ENCODE results near the gene GTPBP6.
A peak's percentile ranks its signal among the peaks of the same experiment; 100 is the strongest.
"Not testable (repeated sequence)": the region's sequence is repeated elsewhere in the genome, so short reads cannot be mapped to it uniquely, and the experiment has no call there.

The GTPBP6 gene

GRCh38 chrX:281166-281999, 37.2 kb downstream of the GTPBP6 start, which contains the start of gene PLCXD1:
TSS of gene PLCXD1 (plus strand) at chrX:281381. CDS start at chrX:284188, 2,807 bp downstream.
- Histone ChIP-seq H3K4ac (ENCODE audit: low read depth in 1 of 2, low read length in 2 of 2) (peak within 1 kb of the TSS in 1 of 2 experiments; percentile 83), H3K9me3 (ENCODE audit: control insufficient read depth, low read length) (no peaks in the 10 kb centered on the region), H3K4me1 (ENCODE audit: control insufficient read depth, insufficient read depth, low read depth, low read length) (peaks cover 21% of the 10 kb centered on the region), H3K23ac (ENCODE audit: low read length in 2 of 2) (no peak within 1 kb of the TSS), H3K36me3 (ENCODE audit: control insufficient read depth in 1 of 2, insufficient read depth in 2 of 2, low read depth in 1 of 2, low read length in 2 of 2) (peaks cover 17 to 24% of the 10 kb centered on the region in 2 experiments), H3K27ac (ENCODE audit: low read length, poor library complexity, severe bottlenecking) (peak within 1 kb of the TSS; percentile 84), H2BK15ac (ENCODE audit: low read depth, poor library complexity, severe bottlenecking) (no peak within 1 kb of the TSS), H2AFZ (ENCODE audit: low read depth, low read length) (peak within 1 kb of the TSS; percentile 32), H2BK5ac (ENCODE audit: low read depth, low read length, poor library complexity, severe bottlenecking) (no peak within 1 kb of the TSS), H3K18ac (ENCODE audit: low read depth in 1 of 2, low read length in 2 of 2) (peak within 1 kb of the TSS in 1 of 2 experiments; percentile 83), H2AK5ac (ENCODE audit: low read length, severe bottlenecking) (no peak within 1 kb of the TSS), H4K91ac (ENCODE audit: low read length) (peak within 1 kb of the TSS; percentile 25), H3K27me3 (ENCODE audit: control insufficient read depth in 1 of 2, insufficient read depth in 1 of 2, low read length in 2 of 2) (no peaks in the 10 kb centered on the region), H2BK120ac (ENCODE audit: low read depth, low read length) (peak within 1 kb of the TSS; percentile 38), H3K4me3 (ENCODE audit: insufficient read depth in 1 of 2, low read depth in 1 of 2, low read length in 2 of 2) (peak within 1 kb of the TSS; percentile 46 to 54), H3K79me1 (replicated peaks; ENCODE audit: low read length, poor library complexity, severe bottlenecking) (peaks cover 10% of the 10 kb centered on the region), H2BK12ac (ENCODE audit: low read length in 2 of 2) (peak within 1 kb of the TSS in 1 of 2 experiments; percentile 60), H3K9ac (ENCODE audit: low read length) (peak within 1 kb of the TSS; percentile 5), H3K14ac (ENCODE audit: low read length in 2 of 2) (no peak within 1 kb of the TSS), H3K4me2 (ENCODE audit: low read length, poor library complexity, severe bottlenecking) (peak within 1 kb of the TSS; percentile 66), H4K8ac (ENCODE audit: low read length) (peak within 1 kb of the TSS; percentile 81)
- DNase-seq, result peak; percentile 71
- 28% methylated on average over 22 of the region's 25 CpGs for WGBS

GRCh38 chrX:280722-281121, 37.9 kb downstream of the GTPBP6 start:
- not testable (repeated sequence) for H2AK5ac ChIP-seq (ENCODE audit: low read length, severe bottlenecking); H4K91ac ChIP-seq (ENCODE audit: low read length); H3K23ac ChIP-seq (ENCODE audit: low read length in 2 of 2); H3K14ac ChIP-seq (ENCODE audit: low read length in 2 of 2); H4K8ac ChIP-seq (ENCODE audit: low read length); H2BK5ac ChIP-seq (ENCODE audit: low read depth, low read length, poor library complexity, severe bottlenecking); H2AFZ ChIP-seq (ENCODE audit: low read depth, low read length); H3K9me3 ChIP-seq (ENCODE audit: control insufficient read depth, low read length); H3K18ac ChIP-seq (ENCODE audit: low read depth in 1 of 2, low read length in 2 of 2); H3K4ac ChIP-seq (ENCODE audit: low read depth in 1 of 2, low read length in 2 of 2); H3K79me1 ChIP-seq (replicated peaks; ENCODE audit: low read length, poor library complexity, severe bottlenecking); H3K4me3 ChIP-seq (ENCODE audit: insufficient read depth in 1 of 2, low read depth in 1 of 2, low read length in 2 of 2); H2BK12ac ChIP-seq (ENCODE audit: low read length in 2 of 2); H3K27ac ChIP-seq (ENCODE audit: low read length, poor library complexity, severe bottlenecking); H2BK15ac ChIP-seq (ENCODE audit: low read depth, poor library complexity, severe bottlenecking); H3K27me3 ChIP-seq (ENCODE audit: control insufficient read depth in 1 of 2, insufficient read depth in 1 of 2, low read length in 2 of 2); H3K9ac ChIP-seq (ENCODE audit: low read length); DNase-seq; H3K4me2 ChIP-seq (ENCODE audit: low read length, poor library complexity, severe bottlenecking)
- Histone ChIP-seq H2BK120ac (ENCODE audit: low read depth, low read length) (peak overlapping the region; percentile 38), H3K4me1 (ENCODE audit: control insufficient read depth, insufficient read depth, low read depth, low read length) (peaks cover 28% of the 10 kb centered on the region), H3K36me3 (ENCODE audit: control insufficient read depth in 1 of 2, insufficient read depth in 2 of 2, low read depth in 1 of 2, low read length in 2 of 2) (peaks cover 16 to 18% of the 10 kb centered on the region in 2 experiments)
- no CpG with 5 or more reads among the region's 24 CpGs for WGBS

- not testable (repeated sequence) for H3K4me2 ChIP-seq (ENCODE audit: low read length, poor library complexity, severe bottlenecking); H2BK5ac ChIP-seq (ENCODE audit: low read depth, low read length, poor library complexity, severe bottlenecking); H2AK5ac ChIP-seq (ENCODE audit: low read length, severe bottlenecking); H4K91ac ChIP-seq (ENCODE audit: low read length); H3K23ac ChIP-seq (ENCODE audit: low read length in 2 of 2); H3K4me3 ChIP-seq (ENCODE audit: insufficient read depth in 1 of 2, low read depth in 1 of 2, low read length in 2 of 2); H2BK120ac ChIP-seq (ENCODE audit: low read depth, low read length); H2BK15ac ChIP-seq (ENCODE audit: low read depth, poor library complexity, severe bottlenecking); H2BK12ac ChIP-seq (ENCODE audit: low read length in 2 of 2); H3K27ac ChIP-seq (ENCODE audit: low read length, poor library complexity, severe bottlenecking); H3K9ac ChIP-seq (ENCODE audit: low read length); H3K4ac ChIP-seq (ENCODE audit: low read depth in 1 of 2, low read length in 2 of 2); H3K27me3 ChIP-seq (ENCODE audit: control insufficient read depth in 1 of 2, insufficient read depth in 1 of 2, low read length in 2 of 2); H3K79me1 ChIP-seq (replicated peaks; ENCODE audit: low read length, poor library complexity, severe bottlenecking); H3K9me3 ChIP-seq (ENCODE audit: control insufficient read depth, low read length); H3K14ac ChIP-seq (ENCODE audit: low read length in 2 of 2); H2AFZ ChIP-seq (ENCODE audit: low read depth, low read length); DNase-seq
- Histone ChIP-seq H3K4me1 (ENCODE audit: control insufficient read depth, insufficient read depth, low read depth, low read length) (peaks cover 34% of the 10 kb centered on the region), H3K18ac (ENCODE audit: low read depth in 1 of 2, low read length in 2 of 2) (peak overlapping the region in 1 of 2 experiments; percentile 31), H3K36me3 (ENCODE audit: control insufficient read depth in 1 of 2, insufficient read depth in 2 of 2, low read depth in 1 of 2, low read length in 2 of 2) (peaks cover 8 to 10% of the 10 kb centered on the region in 2 experiments), H4K8ac (ENCODE audit: low read length) (peak overlapping the region; percentile 56)
- 85% methylated on average over 32 of the region's 45 CpGs for WGBS
Observed at GRCh38 chrX:279757-280604, 38.6 kb downstream of the GTPBP6 start.

Measured in mesenchymal stem cell (in vitro differentiated cells and primary cell).